GM12892 (cell line): Measurements from ENCODE around the gene PREB.

Experiments used
- POLR2A ChIP-seq: IDR thresholded peaks from 2 replicates; pipeline ENCODE4 v1.6.1; 2011; ENCODE audit warnings: low read depth, low read length, control low read depth
- POLR2AphosphoS5 ChIP-seq: IDR thresholded peaks from 2 replicates; pipeline ENCODE4 v1.6.1; 2011; ENCODE audit warnings: low read depth, low read length, control low read depth
- TAF1 ChIP-seq: IDR thresholded peaks from 2 replicates; pipeline ENCODE4 v1.6.1; 2011; ENCODE audit warnings: low read depth, mild to moderate bottlenecking, control low read depth, low read length, borderline replicate concordance

- TF ChIP-seq POLR2A (no peak), TAF1 (no peak), POLR2AphosphoS5 (no peak)
Observed at GRCh38 chr2:27177441-27178351, 43.3 kb upstream of the PREB start.
